Superior temporal gyrus (tissue), 1 donor: ENCODE results near the gene CLSTN1.

Experiments
- DNase-seq: peaks from one replicate; pipeline ENCODE4 v3.0.0-alpha.2; 2016; ENCODE audit errors: extremely low spot score

The CLSTN1 gene

GRCh38 chr1:9823943-9824701 is at the start of gene CLSTN1:
Gene CLSTN1, minus strand, starts transcription at chr1:9823965. Its CDS starts 232 bp downstream, at chr1:9823733.
- DNase-seq = peak; percentile 78

GRCh38 chr1:9873385-9873784 is 49.6 kb upstream of the CLSTN1 start:
- no peak for DNase-seq

GRCh38 chr1:9872430-9873165 is 48.8 kb upstream of the CLSTN1 start:
- DNase-seq = no peak

GRCh38 chr1:9871707-9872425 is 48.1 kb upstream of the CLSTN1 start:
- no peak for DNase-seq

- DNase-seq = no peak
Measured at GRCh38 chr1:9871021-9871420, 47.3 kb upstream of the CLSTN1 start.

- DNase-seq = no peak
Measured at GRCh38 chr1:9870572-9870971, 46.8 kb upstream of the CLSTN1 start.

- no peak for DNase-seq
Measured at GRCh38 chr1:9869831-9870251, 46.1 kb upstream of the CLSTN1 start.

GRCh38 chr1:9868244-9868590 is 44.5 kb upstream of the CLSTN1 start:
- DNase-seq = no peak

- peak; percentile 93 for DNase-seq
Measured at GRCh38 chr1:9867408-9868243, 43.9 kb upstream of the CLSTN1 start.

- no peak for DNase-seq
Measured at GRCh38 chr1:9866836-9867235, 43.1 kb upstream of the CLSTN1 start.

- no peak for DNase-seq
Measured at GRCh38 chr1:9865724-9866123, 42.0 kb upstream of the CLSTN1 start.

- no peak for DNase-seq
Measured at GRCh38 chr1:9863371-9863770, 39.6 kb upstream of the CLSTN1 start.

GRCh38 chr1:9861360-9861759 is 37.6 kb upstream of the CLSTN1 start:
- DNase-seq = no peak

GRCh38 chr1:9860887-9861286 is 37.1 kb upstream of the CLSTN1 start:
- DNase-seq = peak; percentile 29

- DNase-seq = no peak
Measured at GRCh38 chr1:9859281-9860014, 35.7 kb upstream of the CLSTN1 start.

- DNase-seq = no peak
Measured at GRCh38 chr1:9858293-9859035, 34.7 kb upstream of the CLSTN1 start.

- DNase-seq = no peak
Measured at GRCh38 chr1:9855186-9855585, 31.4 kb upstream of the CLSTN1 start.

- DNase-seq = no peak
Measured at GRCh38 chr1:9853249-9853595, 29.5 kb upstream of the CLSTN1 start.

GRCh38 chr1:9852410-9853248 is 28.9 kb upstream of the CLSTN1 start:
- peak; percentile 85 for DNase-seq
